ENCODE measurements around the gene ARVCF.

Gene ARVCF

DNA sequence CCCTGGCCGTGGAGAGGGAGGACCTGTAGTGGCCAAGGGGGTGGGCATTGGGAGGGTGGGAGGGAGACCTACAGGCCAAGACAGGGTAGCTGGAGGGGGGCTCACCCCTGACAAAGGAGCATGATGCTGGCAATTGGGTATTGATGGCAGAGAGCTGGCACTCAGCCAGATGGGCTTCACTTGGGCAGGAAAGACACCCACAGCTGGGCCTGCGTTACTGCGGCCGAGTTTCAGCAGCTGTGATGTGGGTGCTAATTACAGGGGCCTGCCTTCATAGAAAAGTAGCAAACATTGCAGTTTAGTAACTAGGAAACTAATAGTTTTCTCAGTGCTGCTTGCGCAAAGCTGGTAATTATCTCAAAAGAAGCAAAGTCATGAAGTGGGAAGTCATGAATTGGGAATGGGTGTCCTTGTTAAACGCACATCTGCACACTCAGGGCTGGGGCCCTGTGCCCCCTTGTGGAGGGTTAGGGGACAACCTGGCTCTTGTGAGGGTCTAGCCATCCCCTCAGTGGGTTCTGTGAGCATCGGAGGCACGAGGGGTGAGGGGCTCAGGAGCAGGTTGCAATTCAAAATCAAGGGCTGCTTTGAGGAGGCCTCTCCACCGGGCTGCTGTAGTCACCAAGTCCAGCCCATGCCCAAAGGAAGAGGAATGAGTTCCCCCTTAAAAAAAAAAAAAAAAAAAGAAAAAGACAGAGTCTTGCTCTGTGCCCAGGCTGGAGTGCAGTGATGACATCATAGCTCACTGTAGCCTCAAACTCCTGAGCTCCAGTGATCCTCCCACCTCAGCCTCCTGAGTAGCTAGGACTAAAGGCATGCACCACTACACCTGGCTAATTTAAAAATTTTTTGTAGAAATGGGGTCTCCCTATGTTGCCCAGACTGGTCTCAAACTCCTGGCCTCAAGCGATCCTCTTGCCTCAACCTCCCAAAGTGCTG, 50.6 kb downstream of the ARVCF start:
- no peaks in the 10 kb centered on the region for H3K9me3 ChIP-seq (ENCODE audit: low read length)
- H3K27ac ChIP-seq (ENCODE audit: low read depth, low read length, poor library complexity, severe bottlenecking), result no peak overlapping the region
- peaks cover 7% of the 10 kb centered on the region for H3K4me1 ChIP-seq (ENCODE audit: insufficient read depth, low read length, severe bottlenecking)
- no peak overlapping the region for H3K9ac ChIP-seq (ENCODE audit: low read length)
- H3F3A ChIP-seq (ENCODE audit: insufficient read depth, low read length), result no peaks in the 10 kb centered on the region
- H3K9me2 ChIP-seq (ENCODE audit: low read depth, low read length), result no peaks in the 10 kb centered on the region
- H3K79me2 ChIP-seq (ENCODE audit: insufficient read depth, low read length), result no peaks in the 10 kb centered on the region
- H3K4me3 ChIP-seq (ENCODE audit: low read depth, low read length, poor library complexity, severe bottlenecking), result no peak overlapping the region
- H3K4me2 ChIP-seq (ENCODE audit: low read length), result no peak overlapping the region
- H3K27me3 ChIP-seq (ENCODE audit: insufficient read depth, low read length), result no peaks in the 10 kb centered on the region
- no peak for TF ChIP-seq EZH2 (IDR thresholded peaks at IDR 0.05; ENCODE audit: borderline replicate concordance, low read length)
- TF ChIP-seq, protein P1, sequence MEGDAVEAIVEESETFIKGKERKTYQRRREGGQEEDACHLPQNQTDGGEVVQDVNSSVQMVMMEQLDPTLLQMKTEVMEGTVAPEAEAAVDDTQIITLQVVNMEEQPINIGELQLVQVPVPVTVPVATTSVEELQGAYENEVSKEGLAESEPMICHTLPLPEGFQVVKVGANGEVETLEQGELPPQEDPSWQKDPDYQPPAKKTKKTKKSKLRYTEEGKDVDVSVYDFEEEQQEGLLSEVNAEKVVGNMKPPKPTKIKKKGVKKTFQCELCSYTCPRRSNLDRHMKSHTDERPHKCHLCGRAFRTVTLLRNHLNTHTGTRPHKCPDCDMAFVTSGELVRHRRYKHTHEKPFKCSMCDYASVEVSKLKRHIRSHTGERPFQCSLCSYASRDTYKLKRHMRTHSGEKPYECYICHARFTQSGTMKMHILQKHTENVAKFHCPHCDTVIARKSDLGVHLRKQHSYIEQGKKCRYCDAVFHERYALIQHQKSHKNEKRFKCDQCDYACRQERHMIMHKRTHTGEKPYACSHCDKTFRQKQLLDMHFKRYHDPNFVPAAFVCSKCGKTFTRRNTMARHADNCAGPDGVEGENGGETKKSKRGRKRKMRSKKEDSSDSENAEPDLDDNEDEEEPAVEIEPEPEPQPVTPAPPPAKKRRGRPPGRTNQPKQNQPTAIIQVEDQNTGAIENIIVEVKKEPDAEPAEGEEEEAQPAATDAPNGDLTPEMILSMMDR (IDR thresholded peaks at IDR 0.05; ENCODE audit: low read length), result peak; percentile 55
- H3K36me3 ChIP-seq (ENCODE audit: insufficient read depth, low read length), result peaks cover 23% of the 10 kb centered on the region; the same call in 1 of the 2 replicates
- H2AFZ ChIP-seq (ENCODE audit: low read length), result no peak overlapping the region
- no peaks in the 10 kb centered on the region for H4K20me1 ChIP-seq (ENCODE audit: insufficient read depth, low read length)

DNA sequence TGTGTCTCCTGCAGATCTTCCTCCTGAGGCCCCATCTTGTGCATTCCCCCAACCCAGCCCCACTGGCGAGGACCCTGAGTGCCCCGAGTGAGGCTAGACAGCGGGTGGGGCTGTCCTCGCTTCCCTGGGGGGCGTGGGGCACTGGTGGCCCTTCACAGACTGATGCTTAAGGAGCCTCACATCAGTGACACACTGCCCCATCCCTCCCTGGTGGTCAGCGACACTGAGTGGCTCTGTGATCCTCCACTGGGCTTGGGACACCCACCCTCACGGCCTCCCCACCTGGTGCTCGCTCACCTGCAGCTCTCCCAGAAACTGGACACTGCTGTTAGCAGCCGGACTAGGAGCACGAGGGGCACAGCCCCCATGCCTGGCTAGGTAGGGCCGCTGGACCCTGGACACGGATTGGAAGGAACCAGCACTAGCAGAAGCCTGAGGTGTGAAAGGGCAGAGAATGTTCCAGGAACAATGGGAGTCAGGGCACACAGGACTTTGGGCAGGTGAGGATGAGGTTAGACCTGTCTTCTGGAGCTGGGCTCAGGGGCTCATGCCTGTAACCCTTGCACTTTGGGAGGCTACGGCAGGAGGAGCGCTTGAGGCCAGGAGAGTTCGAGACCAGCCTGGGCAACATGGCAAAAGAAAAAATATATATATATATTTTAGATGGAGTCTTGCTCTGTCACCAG, 51.8 kb downstream of the ARVCF start:
- Histone ChIP-seq H3K4me1 (ENCODE audit: insufficient read depth, low read length, severe bottlenecking) (peaks cover 7% of the 10 kb centered on the region), H3K27ac (ENCODE audit: low read depth, low read length, poor library complexity, severe bottlenecking) (no peak overlapping the region), H3K27me3 (ENCODE audit: insufficient read depth, low read length) (no peaks in the 10 kb centered on the region), H3F3A (ENCODE audit: insufficient read depth, low read length) (no peaks in the 10 kb centered on the region), H3K9me3 (ENCODE audit: low read length) (no peaks in the 10 kb centered on the region), H3K9me2 (ENCODE audit: low read depth, low read length) (no peaks in the 10 kb centered on the region), H3K4me2 (ENCODE audit: low read length) (no peak overlapping the region), H2AFZ (ENCODE audit: low read length) (no peak overlapping the region), H3K4me3 (ENCODE audit: low read depth, low read length, poor library complexity, severe bottlenecking) (no peak overlapping the region), H4K20me1 (ENCODE audit: insufficient read depth, low read length) (no peaks in the 10 kb centered on the region), H3K9ac (ENCODE audit: low read length) (no peak overlapping the region), H3K36me3 (ENCODE audit: insufficient read depth, low read length) (peaks cover 23% of the 10 kb centered on the region; the same call in 1 of the 2 replicates), H3K79me2 (ENCODE audit: insufficient read depth, low read length) (no peaks in the 10 kb centered on the region)
- no peak for TF ChIP-seq EZH2 (IDR thresholded peaks at IDR 0.05; ENCODE audit: borderline replicate concordance, low read length)
- TF ChIP-seq, protein P1 (IDR thresholded peaks at IDR 0.05; ENCODE audit: low read length), result no peak

DNA sequence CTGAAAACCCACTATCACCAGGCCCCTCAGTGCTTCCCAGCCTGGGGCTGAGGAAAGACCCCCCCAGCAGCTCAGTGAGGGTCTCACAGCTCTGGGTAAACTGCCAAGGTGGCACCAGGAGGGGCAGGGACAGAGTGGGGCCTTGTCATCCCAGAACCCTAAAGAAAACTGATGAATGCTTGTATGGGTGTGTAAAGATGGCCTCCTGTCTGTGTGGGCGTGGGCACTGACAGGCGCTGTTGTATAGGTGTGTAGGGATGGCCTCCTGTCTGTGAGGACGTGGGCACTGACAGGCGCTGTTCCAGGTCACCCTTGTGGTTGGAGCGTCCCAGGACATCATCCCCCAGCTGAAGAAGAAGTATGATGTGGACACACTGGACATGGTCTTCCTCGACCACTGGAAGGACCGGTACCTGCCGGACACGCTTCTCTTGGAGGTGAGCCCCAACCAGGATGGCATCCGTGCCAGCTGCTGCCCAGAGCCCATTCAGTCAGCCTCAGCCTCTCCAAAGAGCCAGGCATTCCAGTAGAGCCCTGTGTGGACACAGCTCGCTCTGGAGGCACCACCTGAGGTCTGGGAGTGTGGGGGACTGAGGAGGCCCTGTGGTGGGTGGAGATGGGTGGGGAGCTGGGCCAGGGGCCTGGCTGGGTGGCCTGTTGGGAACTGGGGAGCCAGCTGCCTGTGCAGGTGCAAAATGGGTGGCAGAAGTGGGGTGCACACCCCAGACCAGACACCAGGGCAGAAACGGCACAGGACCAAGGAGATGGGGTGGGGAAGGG, 52.6 kb downstream of the ARVCF start:
- Histone ChIP-seq H3K27ac (ENCODE audit: low read depth, low read length, poor library complexity, severe bottlenecking) (no peak overlapping the region), H4K20me1 (ENCODE audit: insufficient read depth, low read length) (no peaks in the 10 kb centered on the region), H3K36me3 (ENCODE audit: insufficient read depth, low read length) (peaks cover 23% of the 10 kb centered on the region; the same call in 1 of the 2 replicates), H3K4me1 (ENCODE audit: insufficient read depth, low read length, severe bottlenecking) (peaks cover 9% of the 10 kb centered on the region), H3K79me2 (ENCODE audit: insufficient read depth, low read length) (no peaks in the 10 kb centered on the region), H3K4me3 (ENCODE audit: low read depth, low read length, poor library complexity, severe bottlenecking) (no peak overlapping the region), H3K9me2 (ENCODE audit: low read depth, low read length) (no peaks in the 10 kb centered on the region), H3K9ac (ENCODE audit: low read length) (no peak overlapping the region), H3K27me3 (ENCODE audit: insufficient read depth, low read length) (no peaks in the 10 kb centered on the region), H3K9me3 (ENCODE audit: low read length) (no peaks in the 10 kb centered on the region), H3F3A (ENCODE audit: insufficient read depth, low read length) (no peaks in the 10 kb centered on the region), H3K4me2 (ENCODE audit: low read length) (no peak overlapping the region), H2AFZ (ENCODE audit: low read length) (no peak overlapping the region)
- TF ChIP-seq, protein P1 (IDR thresholded peaks at IDR 0.05; ENCODE audit: low read length), result no peak
- no peak for TF ChIP-seq EZH2 (IDR thresholded peaks at IDR 0.05; ENCODE audit: borderline replicate concordance, low read length)

All from OCI-LY1 (cell line).